Keratinocyte (primary cell): ENCODE results near the gene CTDSPL.

ENCODE experiments used
- EZH2 ChIP-seq: IDR thresholded peaks from one replicate; pipeline ENCODE4 v1.6.1; 2012; ENCODE audit warnings: inconsistent platforms, mild to moderate bottlenecking, low read length, moderate library complexity
- TF ChIP-seq, protein P1 (sequence below), 3 experiments: IDR thresholded peaks in 1 of 3; conservative IDR thresholded peaks in 1 of 3; optimal IDR thresholded peaks in 1 of 3; 2 replicates in 2 of 3; 3 replicates in 1 of 3; pipeline versions ENCODE3 to v1.5.1; 2011; ENCODE audit warnings: low read length in 3 of 3, mild to moderate bottlenecking in 3 of 3, moderate library complexity in 2 of 3, control low read depth in 1 of 3, inconsistent platforms in 1 of 3; ENCODE audit not compliant: insufficient read depth in 2 of 3; ENCODE audit errors: extremely low read depth in 1 of 3

DNA sequence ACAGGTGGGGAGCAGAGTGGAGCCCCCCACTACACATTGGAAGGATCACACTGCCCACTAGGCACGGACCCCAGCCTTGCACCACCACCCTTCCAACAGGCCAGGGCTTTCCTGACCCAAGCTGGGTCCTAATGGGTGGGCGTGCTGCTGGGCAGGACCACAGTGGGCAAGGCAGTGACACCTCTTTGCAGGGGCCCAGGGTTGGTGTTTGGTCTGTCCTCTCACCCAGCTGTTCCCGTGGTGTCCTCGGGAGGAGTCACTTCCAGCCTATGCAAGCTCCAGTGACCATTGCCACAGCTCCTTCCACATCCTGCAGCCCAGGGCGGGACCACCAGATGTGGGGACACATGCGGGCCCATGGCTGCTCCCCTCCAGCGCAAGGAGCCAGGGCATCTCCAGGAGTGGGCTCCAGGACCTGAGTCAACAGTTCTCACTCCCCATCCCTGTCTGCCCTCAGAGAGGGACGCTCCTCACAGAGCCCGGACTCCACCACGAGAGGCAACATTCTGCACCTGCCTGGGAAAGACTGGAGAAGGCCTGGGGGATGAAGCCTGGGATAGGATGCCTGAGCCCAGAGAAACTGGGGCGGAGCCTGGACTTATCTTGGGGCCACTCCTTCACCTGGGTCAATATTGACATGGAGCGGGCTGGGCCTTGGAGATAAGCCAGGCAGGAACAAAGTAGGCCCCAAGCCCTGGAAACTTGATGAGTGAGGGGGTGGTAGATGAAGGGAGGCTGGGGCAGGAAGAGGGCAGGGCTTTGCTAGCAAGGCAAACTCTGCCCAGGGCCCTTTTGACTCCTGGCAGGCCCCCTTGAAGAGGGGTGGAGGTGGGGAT is 125.0 kb downstream of the CTDSPL start:
- TF ChIP-seq, protein P1, sequence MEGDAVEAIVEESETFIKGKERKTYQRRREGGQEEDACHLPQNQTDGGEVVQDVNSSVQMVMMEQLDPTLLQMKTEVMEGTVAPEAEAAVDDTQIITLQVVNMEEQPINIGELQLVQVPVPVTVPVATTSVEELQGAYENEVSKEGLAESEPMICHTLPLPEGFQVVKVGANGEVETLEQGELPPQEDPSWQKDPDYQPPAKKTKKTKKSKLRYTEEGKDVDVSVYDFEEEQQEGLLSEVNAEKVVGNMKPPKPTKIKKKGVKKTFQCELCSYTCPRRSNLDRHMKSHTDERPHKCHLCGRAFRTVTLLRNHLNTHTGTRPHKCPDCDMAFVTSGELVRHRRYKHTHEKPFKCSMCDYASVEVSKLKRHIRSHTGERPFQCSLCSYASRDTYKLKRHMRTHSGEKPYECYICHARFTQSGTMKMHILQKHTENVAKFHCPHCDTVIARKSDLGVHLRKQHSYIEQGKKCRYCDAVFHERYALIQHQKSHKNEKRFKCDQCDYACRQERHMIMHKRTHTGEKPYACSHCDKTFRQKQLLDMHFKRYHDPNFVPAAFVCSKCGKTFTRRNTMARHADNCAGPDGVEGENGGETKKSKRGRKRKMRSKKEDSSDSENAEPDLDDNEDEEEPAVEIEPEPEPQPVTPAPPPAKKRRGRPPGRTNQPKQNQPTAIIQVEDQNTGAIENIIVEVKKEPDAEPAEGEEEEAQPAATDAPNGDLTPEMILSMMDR (optimal IDR thresholded peaks at IDR 0.05 in 1 of 3, IDR thresholded peaks at IDR 0.05 in 1 of 3, conservative IDR thresholded peaks at IDR 0.05 in 1 of 3; ENCODE audit: extremely low read depth in 1 of 3, insufficient read depth in 2 of 3, low read length in 3 of 3) = no peak
- TF ChIP-seq EZH2 = no peak
